ENCODE results near the gene LRRC8E.

Gene LRRC8E

GRCh38 chr19:7933828-7934725, 45.8 kb downstream of the LRRC8E start:
- no peak for DNase-seq

- DNase-seq: no peak
These were observed 46.5 kb downstream of the LRRC8E start for GRCh38 chr19:7934766-7935165.

- DNase-seq: no peak
These were observed 52.5 kb downstream of the LRRC8E start for GRCh38 chr19:7940841-7941240.

- no peak for DNase-seq
These were observed 53.7 kb downstream of the LRRC8E start for GRCh38 chr19:7941895-7942596.

GRCh38 chr19:7942981-7943443, 54.7 kb downstream of the LRRC8E start:
- DNase-seq: no peak

- peak; percentile 99 for DNase-seq
These were observed 55.3 kb downstream of the LRRC8E start, which contains the start of gene TIMM44 for GRCh38 chr19:7943444-7944176. Gene TIMM44 (minus strand): TSS chr19:7943666. CDS start chr19:7943651, 15 bp downstream.

GRCh38 chr19:7944177-7944761, 56.0 kb downstream of the LRRC8E start:
- peak; percentile 83 for DNase-seq

- DNase-seq: no peak
These were observed 59.6 kb downstream of the LRRC8E start for GRCh38 chr19:7947939-7948338.

Measured in NCI-H446 treated with DMSO at 0.1 percent for 48 hours (cell line).